Activated CD4-positive, alpha-beta T cell treated with anti-CD3 and anti-CD28 coated beads, Interleukin-2, amount 50 U/mL, for 16 hours (primary cell): ENCODE measurements around the gene ZSCAN10.
"Not testable (repeated sequence)": the region's sequence is repeated elsewhere in the genome, so short reads cannot be mapped to it uniquely, and the experiment has no call there.

ENCODE experiments used
- DNase-seq: peaks from one replicate; pipeline ENCODE4 v3.0.0-alpha.2; 2020

Gene ZSCAN10

DNA sequence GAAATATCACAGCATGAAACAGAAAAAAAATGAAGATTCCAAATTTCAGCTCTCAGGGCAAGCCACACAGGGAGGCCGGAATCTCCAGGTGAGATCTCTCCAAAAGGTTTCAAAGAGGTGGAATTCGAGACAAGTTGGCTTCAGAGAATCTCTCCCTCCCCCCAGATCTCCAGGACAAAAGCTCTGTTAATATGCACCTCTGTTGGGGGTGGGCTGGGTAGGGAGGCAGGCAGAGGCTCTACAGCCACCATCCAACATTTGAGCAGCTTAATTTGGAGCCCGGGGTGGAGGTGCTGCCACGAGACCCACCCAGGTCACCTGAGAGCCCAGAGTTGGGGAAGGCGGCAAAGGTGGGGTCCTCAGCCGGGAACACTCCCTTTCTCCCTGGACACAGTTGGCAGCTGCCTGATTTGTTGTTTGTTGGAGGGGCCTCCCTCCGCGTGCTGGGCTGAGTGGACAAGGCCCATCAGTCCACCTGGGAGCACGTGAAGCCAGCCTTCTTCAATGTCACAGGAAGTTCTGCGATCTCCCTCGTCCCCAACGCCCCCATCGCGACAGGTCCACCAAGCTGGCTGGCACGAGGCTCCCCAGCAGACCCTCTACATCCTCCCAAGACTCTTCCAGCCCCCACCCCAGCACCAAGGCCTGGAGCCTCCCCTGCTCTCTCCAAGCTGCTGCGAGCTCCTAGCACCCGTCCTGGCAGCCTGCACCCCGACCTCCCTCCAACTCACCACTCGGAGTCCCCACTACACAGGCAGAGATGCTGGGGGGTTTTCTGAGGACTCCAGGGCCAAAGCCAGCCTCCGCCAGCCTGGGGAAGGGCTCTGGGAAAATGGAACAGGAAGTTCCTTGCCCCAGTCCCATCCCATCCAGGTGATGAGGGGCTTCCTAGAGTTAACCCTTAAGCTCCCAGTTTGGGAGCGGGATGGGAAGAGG lies at the start of gene ZSCAN10:
TSS of gene ZSCAN10 (minus strand) at position 836 of the 936 bp plus-strand sequence. CDS start 6,357 bp downstream, outside the sequence.
- no peak for DNase-seq

DNA sequence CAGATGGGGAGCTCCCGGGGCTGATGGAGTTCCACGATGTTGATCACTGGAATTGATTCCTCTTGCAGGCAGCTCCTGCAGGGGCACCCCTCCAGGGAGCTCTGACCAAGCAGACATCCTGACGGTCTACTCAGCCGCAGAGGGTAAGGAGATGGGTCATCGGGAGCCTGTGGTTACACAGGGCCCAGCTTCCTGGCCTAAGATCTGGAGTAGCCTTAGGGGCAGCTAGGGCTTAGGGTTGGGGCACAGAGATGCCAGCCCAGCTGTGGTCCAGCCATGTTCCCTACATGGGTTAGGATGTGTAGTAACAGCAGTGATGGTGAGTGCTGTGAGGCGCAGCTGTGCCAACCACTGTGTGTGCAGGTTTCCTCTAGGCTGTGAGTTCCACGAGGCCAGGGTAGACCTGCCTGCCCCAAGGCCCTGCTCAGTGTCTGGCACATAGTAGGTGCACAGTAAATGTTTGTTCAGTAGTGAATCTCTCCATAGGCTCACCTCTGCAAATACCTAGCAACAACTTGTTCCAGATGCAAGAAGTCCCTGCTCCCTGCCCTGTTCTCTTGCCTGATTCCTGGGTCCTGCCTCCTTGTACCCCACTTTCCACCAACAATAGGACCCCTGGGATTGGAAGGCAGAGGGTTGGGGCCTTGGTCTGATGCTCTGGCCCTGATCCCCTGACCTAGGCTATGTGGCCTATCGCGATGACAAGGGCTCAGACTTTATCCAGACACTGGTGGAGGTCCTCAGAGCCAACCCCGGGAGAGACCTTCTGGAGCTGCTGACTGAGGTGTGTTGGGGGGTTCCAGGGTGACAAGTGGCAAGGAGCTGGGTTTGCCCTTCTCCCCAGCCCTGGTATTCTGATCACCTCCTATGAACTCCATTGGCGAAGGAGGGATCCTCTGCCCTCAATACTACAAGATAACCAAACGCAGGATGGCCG lies 49.4 kb upstream of the ZSCAN10 start:
- no peak for DNase-seq

DNA sequence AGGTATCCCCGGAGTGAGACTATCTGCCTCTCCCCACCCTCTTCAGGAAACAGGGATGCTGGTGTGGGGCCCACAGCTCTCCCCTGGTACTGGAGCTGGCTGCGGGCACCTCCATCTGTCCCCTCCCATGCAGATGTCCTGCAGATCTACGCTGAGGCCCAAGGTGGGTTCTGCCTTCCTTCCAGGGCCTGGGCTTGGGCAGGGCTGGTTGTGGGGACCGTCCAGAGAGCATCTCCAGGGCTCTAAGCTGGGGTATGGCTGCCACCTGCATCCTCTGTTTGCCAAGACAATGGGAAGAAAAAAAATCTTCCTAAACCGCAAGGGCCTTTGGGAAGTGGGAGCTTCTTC lies 48.6 kb upstream of the ZSCAN10 start:
- DNase-seq = no peak

DNA sequence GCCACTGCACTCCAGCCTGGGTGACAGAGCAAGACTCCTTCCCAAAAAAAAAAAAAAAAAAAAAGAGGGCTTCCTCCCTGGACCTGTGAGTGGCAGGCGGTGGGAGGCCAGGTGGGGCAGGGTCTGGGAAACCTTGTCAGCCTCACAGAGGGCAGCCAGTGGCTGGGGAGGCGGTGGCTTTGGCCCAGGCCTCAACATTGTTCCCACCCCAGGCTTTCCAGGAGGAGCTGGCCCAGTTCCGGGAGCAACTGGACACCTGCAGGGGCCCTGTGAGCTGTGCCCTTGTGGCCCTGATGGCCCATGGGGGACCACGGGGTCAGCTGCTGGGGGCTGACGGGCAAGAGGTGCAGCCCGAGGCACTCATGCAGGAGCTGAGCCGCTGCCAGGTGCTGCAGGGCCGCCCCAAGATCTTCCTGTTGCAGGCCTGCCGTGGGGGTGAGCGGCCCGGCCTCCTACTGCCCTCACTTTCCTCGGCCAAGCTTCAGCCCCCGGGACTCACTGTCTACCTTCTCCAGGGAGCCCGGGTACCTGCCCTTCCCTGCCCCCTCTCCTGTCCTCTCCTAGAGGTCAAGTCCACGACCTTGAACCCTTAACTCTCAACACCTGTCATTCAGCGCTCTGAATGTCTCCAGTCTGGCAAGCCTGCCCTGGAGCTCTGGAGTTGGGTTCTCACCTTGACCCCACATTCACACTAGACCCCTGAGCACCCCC lies 48.1 kb upstream of the ZSCAN10 start:
- DNase-seq = no peak

DNA sequence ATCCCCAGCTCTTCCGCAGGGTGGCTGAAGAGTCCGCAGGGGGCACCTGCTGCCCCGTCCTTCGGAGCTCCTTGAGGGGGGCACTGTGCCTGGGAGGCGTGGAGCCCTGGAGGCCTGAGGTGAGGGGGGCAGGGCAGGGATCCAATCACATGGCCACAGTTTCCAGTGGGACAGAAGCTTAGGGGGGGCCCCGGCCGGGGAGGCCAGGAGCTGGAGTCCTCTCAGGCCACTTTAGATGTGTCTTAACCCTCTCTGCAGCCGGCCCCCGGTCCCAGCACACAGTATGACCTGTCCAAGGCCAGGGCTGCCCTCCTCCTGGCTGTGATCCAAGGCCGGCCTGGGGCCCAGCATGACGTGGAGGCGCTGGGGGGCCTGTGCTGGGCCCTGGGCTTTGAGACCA lies 46.6 kb upstream of the ZSCAN10 start:
- no peak for DNase-seq

DNA sequence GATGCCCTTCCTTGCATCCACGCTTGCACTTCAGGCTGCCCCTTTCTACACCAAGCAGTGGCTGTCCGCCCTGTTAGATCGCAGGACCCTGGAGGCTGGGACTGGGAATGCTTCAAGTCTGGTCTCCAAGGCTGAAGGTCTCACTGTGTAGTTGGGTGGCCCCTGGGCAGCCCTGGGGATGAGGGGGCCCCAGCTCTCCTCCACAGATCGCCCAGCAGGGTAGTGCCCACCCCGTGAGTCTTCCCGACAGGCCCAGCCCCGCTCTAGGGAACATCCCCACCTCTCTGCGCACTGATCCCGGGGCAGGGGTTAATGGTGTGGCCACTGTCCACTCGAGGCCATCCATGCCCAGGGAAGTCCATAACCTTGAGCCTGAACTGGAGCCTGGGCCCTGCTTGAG lies 46.1 kb upstream of the ZSCAN10 start:
- no peak for DNase-seq

DNA sequence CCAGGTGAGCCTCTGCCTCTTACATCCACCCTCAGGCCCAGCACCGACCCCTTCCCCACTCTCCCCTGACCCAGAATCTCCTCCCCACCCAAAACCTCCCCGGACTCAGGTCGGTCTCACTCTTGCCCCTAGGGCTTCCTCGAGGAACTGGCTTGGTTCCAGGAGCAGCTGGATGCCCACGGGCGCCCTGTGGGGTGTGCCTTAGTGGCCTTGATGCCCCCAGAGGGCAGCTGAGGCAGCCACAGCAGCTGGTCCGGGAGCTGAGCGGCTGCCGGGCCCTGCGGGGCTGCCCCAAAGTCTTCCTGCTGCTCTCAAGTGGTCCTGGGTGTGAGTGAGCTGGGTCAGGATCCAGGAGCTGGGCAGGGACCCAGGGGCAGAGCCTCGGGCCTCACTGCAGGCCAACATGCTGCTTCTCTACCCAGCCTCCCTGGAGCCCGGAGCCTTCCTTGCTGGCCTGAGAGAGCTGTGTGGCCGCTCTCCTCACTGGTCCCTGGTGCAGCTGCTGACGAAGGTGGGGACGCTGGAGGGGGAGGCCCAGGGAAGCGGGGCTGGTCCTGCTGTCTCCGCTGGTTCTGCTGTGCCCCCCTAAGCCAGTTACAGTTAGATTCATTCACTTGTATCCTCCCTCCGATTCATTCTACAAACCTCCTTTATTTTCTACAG lies 45.4 kb upstream of the ZSCAN10 start:
- no peak for DNase-seq

DNA sequence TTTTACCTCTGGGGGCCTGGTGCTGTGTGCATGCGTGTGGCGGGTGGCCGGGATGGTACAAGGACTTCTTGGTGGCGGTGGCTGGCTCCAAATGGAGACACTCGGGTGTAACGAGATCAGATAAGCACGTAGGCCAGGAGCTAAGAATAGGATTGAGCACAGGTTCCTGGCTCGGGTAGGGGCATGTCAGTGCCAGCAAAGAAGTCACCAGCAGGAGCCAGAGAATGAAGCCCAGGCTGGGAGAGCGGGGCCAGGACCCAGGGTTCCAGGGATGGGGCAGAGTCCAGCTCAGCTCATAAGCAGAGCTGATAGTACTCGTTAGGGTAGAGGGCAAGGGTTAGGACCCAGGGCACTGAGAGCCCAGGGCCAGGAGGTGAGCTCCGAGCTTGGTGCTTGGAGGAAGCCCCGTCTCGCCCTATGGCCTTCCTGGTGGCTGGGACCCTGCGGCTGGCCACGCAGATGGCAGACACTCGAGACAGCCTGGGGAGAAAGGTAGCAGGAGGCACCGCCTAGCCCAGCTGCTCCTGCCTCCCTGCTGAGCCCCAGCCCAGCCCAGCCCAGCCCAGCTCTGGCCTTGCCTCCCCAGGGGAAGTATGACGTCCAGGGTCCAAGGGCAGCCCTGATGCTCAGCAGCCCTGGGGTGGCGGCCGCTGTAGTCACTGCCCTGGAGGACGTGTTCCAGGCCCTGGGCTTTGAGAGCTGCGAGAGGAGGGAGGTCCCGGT lies 44.7 kb upstream of the ZSCAN10 start:
- DNase-seq = no peak

DNA sequence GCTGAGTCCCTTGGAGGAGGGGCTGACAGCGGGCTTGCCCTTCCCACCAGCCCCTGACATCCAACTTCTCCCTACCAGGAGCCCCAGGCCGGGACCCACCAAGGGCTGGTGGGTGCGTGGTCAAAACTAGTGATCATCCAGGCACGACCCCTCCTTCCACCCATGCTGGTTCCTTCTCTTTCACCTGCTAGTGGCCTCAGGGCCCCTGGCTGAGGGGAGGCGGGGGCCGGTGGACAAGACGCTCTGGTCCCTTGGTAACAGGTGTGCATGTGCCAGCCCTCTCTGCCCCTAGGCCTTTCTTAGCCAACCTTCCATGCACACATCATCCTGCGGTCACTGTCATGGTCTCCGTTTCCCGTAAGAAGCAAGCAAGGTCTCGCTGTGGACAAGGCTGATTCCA lies 44.1 kb upstream of the ZSCAN10 start:
- DNase-seq = no peak

DNA sequence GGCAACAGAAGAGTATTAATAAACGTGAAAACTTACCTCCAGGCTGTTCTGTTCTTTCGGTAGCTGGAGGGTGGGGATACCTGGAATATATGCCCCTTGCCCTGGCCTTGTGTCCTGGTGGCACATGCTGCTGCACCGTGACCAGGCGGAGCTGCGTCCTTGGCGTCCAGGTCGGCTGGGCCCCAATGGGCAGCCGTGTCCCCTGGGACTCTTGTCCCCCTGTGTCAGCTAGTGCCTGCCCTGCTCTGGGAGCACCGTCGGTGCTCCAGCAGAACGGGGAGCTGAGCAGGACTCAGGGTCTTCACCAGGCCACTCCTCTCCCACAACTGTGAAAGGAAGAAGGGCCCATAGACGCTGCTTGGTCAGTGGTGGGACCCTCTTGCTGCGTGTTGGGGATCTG lies 43.7 kb upstream of the ZSCAN10 start:
- no peak for DNase-seq

DNA sequence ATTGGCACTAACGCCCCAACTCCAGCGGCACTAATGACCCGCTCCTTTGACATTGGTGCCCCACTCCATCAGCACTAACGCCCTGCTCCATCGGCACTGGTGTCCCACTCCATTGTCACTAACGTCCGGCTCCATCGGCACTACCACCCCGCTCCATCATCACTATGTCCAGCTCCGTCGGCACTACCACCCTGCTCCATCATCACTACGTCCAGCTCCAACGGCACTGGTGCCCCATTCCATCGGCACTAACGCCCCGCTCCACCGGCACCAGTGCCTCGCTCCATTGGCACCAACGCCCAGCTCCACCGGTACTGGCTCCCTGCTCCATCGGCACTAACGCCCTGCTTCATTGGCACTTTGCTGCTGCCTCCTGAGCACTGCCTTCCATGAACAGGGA lies 43.2 kb upstream of the ZSCAN10 start:
- no peak for DNase-seq

DNA sequence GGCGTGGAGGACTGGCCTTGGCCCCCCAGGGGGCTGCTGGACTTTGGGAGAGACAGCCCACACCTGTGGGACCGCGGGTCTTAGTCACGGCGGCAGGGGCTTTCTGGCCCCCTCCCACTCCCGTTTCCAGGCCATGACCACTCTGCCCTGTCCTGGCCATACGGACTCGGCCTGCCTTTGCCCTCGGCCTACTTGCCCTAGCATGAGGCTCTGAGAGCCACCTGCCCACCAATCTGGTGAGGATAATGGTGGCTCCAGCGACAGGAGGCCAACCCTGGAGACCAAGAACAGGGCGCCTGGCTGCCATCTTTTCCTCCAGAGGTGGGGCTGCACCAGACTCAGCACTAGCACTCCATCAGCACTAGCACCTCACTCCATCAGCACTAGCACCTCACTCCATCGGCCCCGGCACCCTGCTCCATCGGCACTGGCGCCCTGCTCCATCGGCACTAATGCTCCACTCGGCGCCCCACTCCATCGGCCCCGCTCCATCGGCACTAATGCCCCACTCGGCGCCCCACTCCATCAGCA lies 42.8 kb upstream of the ZSCAN10 start:
- DNase-seq = no peak

DNA sequence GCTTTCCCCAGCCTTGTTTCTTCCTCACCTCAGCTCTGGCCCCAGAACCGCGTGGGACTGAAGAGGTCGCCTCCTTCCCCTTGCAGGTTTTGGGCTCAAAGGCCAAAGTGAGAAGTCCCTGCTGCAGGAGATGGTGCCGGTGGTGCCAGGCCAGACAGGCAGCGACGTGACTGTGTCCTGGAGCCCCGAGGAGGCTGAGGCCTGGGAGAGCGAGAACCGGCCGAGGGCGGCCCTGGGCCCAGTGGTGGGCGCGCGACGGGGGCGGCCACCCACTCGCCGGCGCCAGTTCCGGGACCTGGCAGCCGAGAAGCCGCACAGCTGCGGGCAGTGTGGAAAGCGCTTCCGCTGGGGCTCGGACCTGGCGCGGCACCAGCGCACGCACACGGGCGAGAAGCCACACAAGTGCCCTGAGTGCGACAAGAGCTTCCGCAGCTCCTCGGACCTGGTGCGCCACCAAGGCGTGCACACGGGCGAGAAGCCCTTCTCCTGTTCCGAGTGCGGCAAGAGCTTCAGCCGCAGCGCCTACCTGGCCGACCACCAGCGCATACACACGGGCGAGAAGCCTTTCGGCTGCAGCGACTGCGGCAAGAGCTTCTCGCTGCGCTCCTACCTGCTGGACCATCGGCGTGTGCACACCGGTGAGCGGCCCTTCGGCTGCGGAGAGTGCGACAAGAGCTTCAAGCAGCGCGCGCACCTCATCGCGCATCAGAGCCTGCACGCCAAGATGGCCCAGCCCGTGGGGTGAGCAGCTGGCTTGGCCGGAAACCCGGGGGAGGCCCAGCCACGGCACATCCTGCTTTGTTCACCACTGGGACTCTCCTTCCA lies 41.7 kb upstream of the ZSCAN10 start:
- no peak for DNase-seq

DNA sequence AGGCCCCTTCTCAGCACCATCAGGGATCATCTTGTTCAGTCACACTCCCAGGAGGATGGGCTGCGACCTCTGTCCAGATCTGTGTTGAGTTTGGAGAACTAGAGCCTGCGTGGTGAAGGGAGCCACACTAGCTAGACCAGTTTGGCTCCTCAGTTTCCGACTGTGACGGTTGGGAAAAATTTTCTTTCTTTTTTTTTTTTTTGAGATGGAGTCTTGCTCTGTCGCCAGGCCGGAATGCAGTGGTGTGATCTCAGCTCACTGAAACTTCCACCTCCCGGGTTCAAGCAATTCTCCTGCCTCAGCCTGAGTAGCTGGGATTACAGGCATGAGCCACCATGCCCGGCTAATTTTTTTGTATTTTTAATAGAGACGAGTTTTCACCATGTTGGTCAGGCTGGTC lies 40.5 kb upstream of the ZSCAN10 start:
- not testable (repeated sequence) for DNase-seq

DNA sequence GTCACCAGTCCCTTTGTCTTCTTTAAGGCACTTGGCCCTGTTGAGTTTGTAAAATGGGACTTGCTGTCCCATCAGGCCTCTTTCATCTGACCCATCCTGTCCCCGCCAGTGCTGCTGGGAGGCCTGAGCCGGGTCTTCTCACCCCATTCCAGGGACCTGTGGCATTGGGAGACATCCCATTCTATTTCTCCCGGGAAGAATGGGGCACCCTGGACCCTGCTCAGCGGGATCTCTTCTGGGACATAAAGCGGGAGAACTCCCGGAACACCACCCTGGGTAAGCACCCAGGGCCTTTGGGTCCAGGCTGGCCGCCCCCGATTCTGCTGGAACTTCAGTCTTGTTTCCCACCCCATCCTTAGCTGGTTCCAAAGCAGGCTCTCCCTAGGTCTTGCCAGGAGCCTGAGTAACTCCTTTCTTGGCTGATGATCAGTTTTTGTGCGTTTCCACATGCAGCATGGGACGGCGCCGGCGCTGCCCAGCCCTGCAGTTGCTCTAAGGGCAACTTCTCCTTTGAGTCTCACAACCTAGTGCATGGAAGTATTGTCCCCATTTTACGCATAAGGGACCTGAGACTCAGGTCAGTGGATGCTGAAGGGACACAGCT lies 39.8 kb upstream of the ZSCAN10 start:
- DNase-seq = no peak

DNA sequence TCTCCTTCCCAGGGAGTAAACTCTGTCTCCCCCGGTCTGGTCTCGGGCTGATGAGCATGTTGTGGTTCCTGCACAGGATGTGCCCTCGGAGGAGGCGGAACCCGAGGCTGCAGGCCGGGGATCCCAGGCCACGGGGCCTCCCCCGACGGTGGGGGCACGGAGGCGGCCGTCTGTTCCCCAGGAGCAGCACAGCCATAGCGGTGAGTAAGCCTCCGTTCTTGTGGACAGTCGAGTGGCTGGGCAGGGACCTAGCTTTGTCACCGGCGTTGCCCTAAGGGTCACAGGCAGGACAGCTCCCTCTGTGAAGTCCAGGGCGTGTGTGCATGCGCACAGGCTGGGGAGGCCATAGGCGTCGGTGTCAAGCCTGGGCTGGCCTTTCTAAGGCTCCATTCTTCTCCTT lies 39.2 kb upstream of the ZSCAN10 start:
- DNase-seq = no peak

DNA sequence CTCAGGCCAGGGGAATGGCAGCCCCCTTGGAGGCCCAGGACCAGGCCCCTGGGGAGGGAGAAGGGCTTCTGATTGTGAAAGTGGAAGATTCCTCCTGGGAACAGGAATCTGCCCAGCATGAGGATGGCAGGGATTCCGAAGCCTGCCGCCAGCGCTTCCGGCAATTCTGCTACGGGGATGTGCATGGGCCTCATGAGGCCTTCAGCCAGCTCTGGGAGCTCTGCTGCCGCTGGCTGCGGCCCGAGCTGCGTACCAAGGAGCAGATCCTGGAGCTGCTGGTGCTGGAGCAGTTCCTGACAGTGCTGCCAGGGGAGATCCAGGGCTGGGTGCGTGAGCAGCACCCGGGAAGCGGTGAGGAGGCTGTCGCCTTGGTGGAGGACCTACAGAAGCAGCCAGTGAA lies 38.2 kb upstream of the ZSCAN10 start:
- no peak for DNase-seq

DNA sequence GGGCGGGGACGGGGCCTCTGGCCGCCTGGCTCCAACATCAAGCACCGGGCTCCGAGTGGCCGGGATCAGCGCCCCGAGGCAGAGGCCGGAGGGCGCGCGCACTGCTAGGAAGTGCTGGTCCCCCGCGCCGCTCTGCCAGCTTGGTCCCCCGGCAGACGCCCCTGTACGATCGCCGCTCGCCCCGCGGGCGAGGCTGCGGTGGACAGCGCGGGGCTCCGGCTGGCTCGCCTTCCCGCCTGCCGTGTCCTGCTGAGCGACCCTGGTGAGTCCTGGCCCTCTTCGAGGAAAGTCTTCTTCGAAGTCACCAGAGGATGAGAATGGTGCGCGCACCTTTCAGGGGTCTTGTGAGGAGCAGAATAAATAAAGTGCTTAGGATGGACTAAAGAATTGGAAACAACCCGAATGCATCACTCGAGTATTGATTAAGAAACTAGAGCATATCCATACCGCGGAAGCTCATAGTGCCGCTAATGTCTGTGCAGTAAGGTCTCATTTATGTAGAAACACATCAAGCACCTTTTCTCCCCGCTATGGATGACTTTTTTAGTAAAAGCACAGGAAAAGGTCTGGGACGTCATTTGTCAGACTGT lies 36.1 kb upstream of the ZSCAN10 start:
- DNase-seq = no peak

DNA sequence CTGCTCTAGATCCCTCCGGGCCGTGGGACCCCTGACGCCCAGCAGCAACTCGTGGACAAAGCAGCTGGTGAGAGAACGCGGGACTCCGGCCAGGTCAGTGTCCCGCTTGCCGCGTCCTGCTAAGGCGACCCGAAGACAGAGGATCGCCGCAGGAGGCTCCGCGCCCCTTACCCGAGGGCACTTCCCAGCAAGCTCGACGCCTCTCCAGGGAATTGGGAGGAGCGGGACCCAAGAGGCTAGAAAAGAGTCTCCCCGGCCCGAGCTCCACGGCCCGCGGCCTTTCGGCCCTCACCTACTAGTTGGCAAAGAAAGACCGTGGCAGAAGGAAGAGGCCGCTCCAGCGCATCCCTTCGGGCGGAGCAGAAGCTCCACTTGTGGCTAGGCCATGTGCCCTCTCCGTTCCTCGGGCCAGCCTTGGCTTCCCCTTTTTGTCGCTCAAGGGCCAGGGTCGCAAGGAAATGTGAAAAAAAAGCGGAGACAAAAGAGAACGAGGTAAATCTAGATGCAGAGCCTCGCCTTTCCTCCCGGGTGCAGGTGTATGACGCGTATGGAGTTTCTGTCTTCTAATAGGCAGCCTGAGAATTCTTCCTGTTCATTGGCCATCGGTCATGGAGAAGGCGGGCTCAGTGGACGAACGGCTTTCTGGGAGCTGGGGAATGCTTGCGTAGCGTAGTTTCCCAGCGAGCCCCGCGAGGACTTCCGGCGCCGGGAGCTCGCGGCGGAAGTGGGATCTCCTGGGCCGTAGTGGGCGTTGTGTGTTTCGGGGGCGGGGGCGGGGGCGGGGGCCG lies 35.4 kb upstream of the ZSCAN10 start, which contains the start of gene ZNF213:
TSS of gene ZNF213 (plus strand) at position 692 of the 788 bp plus-strand sequence. CDS start 2,252 bp downstream, outside the sequence.
- peak; percentile 99 for DNase-seq
